NCI-H1092 treated with DMSO at 0.1 percent for 48 hours (cell line): ENCODE results near the gene LDLRAD3.

Experiments
- DNase-seq: peaks from one replicate; lab custom pipeline; 2025; lab: John Stamatoyannopoulos, UW

The LDLRAD3 gene

DNA sequence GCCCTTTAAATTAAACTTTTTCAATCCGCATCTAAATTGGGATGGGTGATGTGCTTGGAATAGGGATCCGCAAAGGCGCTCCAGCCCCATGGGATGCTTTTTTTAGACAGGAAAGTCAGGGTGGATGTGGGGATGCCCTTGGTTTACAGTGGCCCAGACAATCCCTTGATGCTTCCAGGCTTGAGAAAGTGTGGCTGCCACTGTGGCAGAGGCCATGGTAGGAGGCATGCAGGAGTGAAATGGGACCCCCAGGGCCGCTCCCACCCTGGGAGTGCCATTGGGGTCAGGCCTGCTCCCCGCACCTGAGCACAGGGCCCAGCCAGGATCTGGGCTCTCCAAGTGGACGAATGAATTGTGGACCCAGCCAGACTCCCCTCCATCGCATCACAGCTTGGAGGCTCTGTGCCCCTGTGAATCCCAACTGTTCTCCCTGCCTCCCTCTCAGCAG is 269.6 kb downstream of the LDLRAD3 start:
- no peak for DNase-seq

- no peak for DNase-seq
These were observed 270.6 kb downstream of the LDLRAD3 start for GRCh38 chr11:36214480-36214879.

GRCh38 chr11:36214976-36215692 is 271.3 kb downstream of the LDLRAD3 start:
- DNase-seq, result no peak

DNA sequence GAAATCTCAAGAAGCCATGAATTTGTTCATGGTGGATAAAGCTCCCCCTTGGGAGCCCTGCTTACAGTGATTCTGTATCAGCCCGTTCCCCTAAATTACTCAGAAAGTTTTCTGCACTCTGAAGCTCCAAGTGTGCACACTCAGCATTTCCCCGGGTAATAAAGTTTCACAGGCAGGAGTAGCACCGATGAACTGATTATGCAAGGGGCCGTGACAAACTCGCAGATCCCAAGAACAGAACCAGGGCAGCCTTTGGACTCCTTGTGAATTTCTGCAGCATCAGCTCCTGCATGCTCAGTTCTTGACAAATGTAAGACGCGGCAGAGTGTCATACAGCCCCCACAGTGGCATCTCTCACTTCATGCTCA is 271.8 kb downstream of the LDLRAD3 start:
- DNase-seq, result no peak

DNA sequence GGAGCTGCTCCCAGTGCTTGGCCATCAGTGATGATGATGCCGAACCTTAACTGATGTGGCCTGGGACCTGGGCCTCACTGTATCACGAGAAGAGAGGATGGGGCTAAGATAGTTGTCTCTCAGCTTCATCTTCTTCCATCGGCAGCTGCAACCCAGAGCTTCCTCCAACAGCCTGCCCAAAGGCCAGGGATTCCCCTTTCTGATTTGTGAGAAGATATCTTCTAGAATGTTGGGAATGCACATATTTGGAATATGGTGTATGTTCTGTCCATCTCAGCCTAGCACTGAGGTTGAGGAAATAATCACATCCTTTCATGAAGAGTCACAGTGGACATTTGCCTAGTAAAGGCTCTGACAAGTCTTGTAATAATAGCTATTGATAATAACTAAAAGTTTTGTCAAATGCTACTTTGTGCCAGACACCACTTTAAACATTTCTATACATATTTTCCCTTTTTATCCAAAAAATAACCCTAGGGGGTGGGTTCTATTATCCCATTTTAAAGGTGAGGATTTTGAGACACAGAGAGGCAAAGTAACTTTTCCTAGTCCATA is 272.3 kb downstream of the LDLRAD3 start:
- DNase-seq, result no peak

DNA sequence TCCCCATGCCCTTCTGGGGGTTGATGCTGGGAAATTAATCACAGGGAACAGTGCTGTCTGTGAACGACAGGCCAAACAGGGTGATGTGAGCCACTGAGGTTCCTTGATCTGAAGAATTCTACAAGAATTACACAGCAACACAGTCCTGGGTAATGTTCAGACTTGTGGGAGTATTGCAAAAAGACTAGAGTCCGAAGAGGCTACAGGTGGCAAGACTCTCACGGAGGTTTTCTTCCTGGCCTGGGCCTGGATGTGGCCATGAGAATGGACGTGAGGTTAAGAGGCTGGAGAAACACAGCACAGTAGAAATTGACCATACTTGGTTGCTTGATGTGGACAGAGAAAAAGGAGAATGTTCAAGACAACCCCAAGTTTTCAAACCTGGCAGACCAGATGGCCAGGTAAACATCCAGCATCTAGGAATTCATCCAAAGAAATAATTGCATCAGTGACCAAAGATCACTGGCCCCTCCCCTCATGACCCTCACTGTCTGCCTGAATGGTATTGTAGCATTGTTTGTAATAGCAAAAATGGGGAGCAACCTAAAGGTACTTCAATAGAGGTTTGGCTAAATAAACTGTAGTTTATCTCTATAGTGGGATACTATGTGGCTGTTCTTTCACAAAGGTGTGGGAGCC is 274.5 kb downstream of the LDLRAD3 start:
- DNase-seq, result no peak

- no peak for DNase-seq
These were observed 276.1 kb downstream of the LDLRAD3 start for GRCh38 chr11:36219996-36220395.

GRCh38 chr11:36222831-36223635 is 279.2 kb downstream of the LDLRAD3 start:
- no peak for DNase-seq

DNA sequence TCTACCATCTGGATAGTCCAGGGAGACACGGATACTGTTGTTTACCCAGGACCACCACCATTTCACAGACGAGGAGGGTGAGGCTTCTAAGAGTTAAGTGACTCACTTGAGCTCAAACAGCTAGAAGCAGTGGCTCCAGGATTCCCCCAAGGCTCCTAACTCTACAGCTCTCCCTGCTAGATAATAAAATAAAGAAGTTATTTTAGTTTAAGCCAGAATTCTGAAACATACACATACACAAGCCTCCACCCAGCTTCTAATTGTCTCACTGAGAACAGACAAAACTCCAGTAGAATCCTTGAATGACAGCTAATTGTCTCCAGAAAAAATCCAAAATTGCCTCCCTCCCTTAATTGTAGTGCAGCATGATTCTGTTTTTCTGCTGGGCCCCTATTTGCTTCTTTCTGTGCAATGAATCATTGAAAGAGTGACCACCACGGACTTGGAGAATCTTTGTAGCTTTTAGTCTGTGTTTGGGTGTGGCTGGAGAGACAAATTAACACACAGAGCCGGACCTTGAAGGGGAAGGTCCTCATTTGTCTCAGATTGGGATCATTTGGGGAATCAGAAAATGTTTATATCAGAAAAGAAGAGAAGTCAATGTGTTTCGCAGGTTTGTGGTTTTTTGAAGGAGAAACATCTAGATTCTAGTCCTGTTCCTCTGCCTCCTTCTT is 280.5 kb downstream of the LDLRAD3 start:
- DNase-seq, result no peak

DNA sequence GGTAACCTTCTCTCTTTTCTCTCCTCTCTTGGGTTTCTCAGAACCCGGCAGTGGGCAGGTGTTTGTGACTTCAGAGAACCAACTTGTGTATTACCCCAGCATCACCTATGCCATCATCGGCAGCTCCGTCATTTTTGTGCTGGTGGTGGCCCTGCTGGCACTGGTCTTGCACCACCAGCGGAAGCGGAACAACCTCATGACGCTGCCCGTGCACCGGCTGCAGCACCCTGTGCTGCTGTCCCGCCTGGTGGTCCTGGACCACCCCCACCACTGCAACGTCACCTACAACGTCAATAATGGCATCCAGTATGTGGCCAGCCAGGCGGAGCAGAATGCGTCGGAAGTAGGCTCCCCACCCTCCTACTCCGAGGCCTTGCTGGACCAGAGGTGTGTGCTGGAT is 283.2 kb downstream of the LDLRAD3 start:
- no peak for DNase-seq

- DNase-seq, result no peak
These were observed 284.8 kb downstream of the LDLRAD3 start for GRCh38 chr11:36228689-36229088.

GRCh38 chr11:36229091-36229705 is 285.3 kb downstream of the LDLRAD3 start:
- no peak for DNase-seq

GRCh38 chr11:36230779-36231699 is 287.2 kb downstream of the LDLRAD3 start:
- no peak for DNase-seq

DNA sequence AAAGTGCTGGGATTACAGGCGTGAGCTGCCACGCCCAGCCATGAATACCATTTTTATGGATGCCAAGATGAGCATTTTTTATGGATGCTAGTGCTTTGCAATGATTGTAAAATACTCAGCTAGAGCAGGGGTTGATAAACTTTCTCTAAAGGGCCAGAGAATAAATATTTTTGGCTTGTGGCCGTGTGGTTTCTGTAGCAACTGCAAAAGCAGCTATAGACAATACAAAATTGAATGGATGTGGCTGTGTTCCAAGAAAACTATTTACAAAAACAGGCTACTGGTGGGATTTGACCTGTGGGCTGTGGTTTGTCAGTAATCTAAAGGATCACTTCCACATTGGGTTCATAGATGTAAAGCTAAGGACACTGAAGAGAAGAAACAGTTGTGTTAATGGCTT is 289.3 kb downstream of the LDLRAD3 start:
- no peak for DNase-seq

DNA sequence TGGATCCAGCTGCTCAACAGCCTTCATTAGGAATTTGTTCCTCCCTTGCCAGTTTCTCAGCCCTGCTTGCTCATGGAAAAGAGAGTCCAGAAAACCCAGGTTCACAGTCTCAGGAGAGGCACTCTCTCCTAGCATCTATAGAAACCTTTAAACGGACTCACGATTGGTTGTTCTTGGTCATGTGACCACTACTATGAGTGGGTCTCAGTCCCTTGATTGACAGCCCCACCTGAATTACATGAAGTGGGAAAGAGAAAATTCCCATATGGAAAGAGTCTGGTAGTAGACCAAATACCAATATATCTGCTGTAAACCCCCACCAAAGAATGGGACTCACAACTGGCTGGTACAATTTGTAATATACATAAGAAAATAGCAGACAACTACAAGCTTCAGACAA is 291.0 kb downstream of the LDLRAD3 start:
- no peak for DNase-seq

GRCh38 chr11:36235750-36236149 is 291.9 kb downstream of the LDLRAD3 start:
- no peak for DNase-seq

- DNase-seq, result no peak
These were observed 293.5 kb downstream of the LDLRAD3 start for GRCh38 chr11:36237391-36237790.

DNA sequence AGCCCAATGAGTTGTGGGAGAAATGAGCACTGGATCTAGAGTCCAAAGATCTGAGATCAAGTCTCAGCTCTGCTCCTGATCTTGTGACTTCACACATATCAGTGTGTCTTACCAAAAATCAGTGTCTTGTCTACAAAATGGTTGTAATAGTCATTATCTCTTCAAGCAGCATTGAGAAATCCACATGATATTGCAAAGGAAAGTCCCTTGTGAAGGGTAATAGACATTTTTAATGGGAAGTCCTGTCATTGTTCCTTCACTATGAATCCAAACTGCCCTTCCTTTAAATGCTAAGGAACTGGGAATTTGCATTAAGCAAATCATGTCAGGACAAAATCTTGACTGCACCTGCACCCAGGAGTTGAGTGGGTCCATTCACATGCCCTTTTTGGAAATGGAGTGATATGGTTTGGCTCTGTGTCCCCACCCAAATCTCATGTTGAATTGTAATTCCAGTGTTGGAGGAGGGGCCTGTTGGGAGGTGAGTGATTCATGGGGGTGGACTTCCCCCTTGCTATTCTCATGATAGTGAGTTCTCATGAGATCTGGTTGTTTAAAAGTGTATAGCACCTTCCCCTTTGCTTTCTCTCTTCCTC is 294.3 kb downstream of the LDLRAD3 start:
- no peak for DNase-seq

GRCh38 chr11:36238881-36239280 is 295.0 kb downstream of the LDLRAD3 start:
- no peak for DNase-seq

DNA sequence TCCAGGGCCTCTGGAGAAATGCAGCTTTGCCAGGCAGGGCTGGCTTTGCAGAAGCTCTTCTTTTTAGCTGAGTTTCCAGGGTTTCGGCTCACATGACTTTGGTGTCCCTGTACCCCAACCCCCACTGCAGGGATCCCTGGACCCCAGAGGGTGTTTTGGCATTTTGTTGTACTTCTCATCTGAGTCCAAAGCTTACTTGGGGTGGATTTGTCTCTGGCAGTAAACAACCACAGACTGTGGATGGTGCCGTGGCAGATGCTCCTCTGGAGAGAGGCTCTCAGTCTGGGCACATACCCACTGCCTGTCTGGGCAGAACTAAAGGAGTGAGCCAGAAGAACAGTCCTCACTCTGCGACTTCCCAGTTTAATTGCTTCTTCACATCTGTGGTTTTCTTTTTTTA is 295.8 kb downstream of the LDLRAD3 start:
- DNase-seq, result no peak
